ENCODE results near the gene SETX. TPM values are rescaled to one million over a fixed set of nuclear protein-coding genes. Genes with fewer than 3 reads are reported as not detected.

The SETX gene
- total RNA-seq, 1 experiment from 2014 or later = 44.3 TPM

- H3K4me1 ChIP-seq (ENCODE audit: insufficient read depth, low read length) = no peaks in the 10 kb centered on the region
- no peaks in the 10 kb centered on the region for H3K23me2 ChIP-seq (ENCODE audit: insufficient read length, low read depth, low read length, poor library complexity, severe bottlenecking)
- no peak overlapping the region for H3K4me2 ChIP-seq (ENCODE audit: insufficient read depth, insufficient read length, low read length)
- no peak overlapping the region for H4K91ac ChIP-seq (ENCODE audit: insufficient read length, low read depth, low read length)
- no peak overlapping the region for H2BK15ac ChIP-seq (ENCODE audit: low read depth, low read length)
- no peak overlapping the region for H3K23ac ChIP-seq (ENCODE audit: insufficient read length, low read depth, low read length)
- H3K14ac ChIP-seq (ENCODE audit: insufficient read depth, low read length) = no peak overlapping the region
- no peaks in the 10 kb centered on the region for H3K79me2 ChIP-seq (ENCODE audit: insufficient read depth, low read length)
- no peak overlapping the region for H2AK5ac ChIP-seq (ENCODE audit: insufficient read length, low read length)
- H4K20me1 ChIP-seq (ENCODE audit: control insufficient read depth, insufficient read depth, insufficient read length) = no peaks in the 10 kb centered on the region
- no peak overlapping the region for H2BK12ac ChIP-seq (ENCODE audit: insufficient read length, low read depth, low read length)
- H3K4me3 Mint-ChIP-seq = no peak overlapping the region
- no peak overlapping the region for H2AFZ ChIP-seq (ENCODE audit: low read length)
- no peaks in the 10 kb centered on the region for H3K79me1 ChIP-seq (ENCODE audit: insufficient read depth, low read depth, low read length, poor library complexity, severe bottlenecking)
- no peak for TF ChIP-seq CTCF (conservative IDR thresholded peaks at IDR 0.05)
- H2BK120ac ChIP-seq (ENCODE audit: low read depth, low read length, poor library complexity, severe bottlenecking) = no peak overlapping the region
- no peaks in the 10 kb centered on the region for H3K9me3 Mint-ChIP-seq
- H3K56ac ChIP-seq (ENCODE audit: insufficient read length, low read depth, low read length) = no peak overlapping the region
- no peaks in the 10 kb centered on the region for H3K9me3 ChIP-seq (ENCODE audit: control insufficient read depth, low read depth, low read length)
- peaks cover 37 to 93% (median 77%) of the 10 kb centered on the region in 3 experiments; a peak in 6 of 7 replicates for H3K36me3 Mint-ChIP-seq (ENCODE audit: insufficient read depth in 1 of 3, low read depth in 3 of 3)
- H3K18ac ChIP-seq (ENCODE audit: insufficient read length, low read depth, low read length) = no peak overlapping the region
- H3K27me3 ChIP-seq (ENCODE audit: insufficient read depth, low read length) = no peaks in the 10 kb centered on the region
- H4K8ac ChIP-seq (replicated peaks; ENCODE audit: insufficient read length, low read depth, low read length) = no peak overlapping the region
- no peak overlapping the region for H3K27ac Mint-ChIP-seq
- H3T11ph ChIP-seq (ENCODE audit: low read length) = no peak overlapping the region
- H2BK5ac ChIP-seq (ENCODE audit: insufficient read length, low read length) = no peak overlapping the region
- H3K4me1 Mint-ChIP-seq = no peaks in the 10 kb centered on the region
- no peak overlapping the region for H3K4ac ChIP-seq (ENCODE audit: low read depth, low read length)
- H3K27me3 Mint-ChIP-seq (ENCODE audit: low read depth) = no peaks in the 10 kb centered on the region; the same call in 1 of the 2 replicates
- no peak overlapping the region for H2BK20ac ChIP-seq (ENCODE audit: low read depth, low read length, poor library complexity, severe bottlenecking)
- no peak overlapping the region for H3K27ac ChIP-seq (ENCODE audit: insufficient read length, low read depth, low read length)
- H3K9ac ChIP-seq (ENCODE audit: extremely low read depth, insufficient read length, low read length) = no peak overlapping the region
- DNase-seq = no peak
- no CpG with 5 or more reads among the region's 7 CpGs for WGBS (ENCODE audit: extremely low coverage, insufficient read length, low lambda C conversion rate)
- H4K5ac ChIP-seq (ENCODE audit: insufficient read length, low read depth, low read length) = no peak overlapping the region
Observed at GRCh38 chr9:132283863-132284262, 70.9 kb downstream of the SETX start.
